Uterus (tissue), 2 donors: ENCODE data around the gene PIK3C2G.

ENCODE experiments used
- POLR2A ChIP-seq, 2 donors: fragments of 450-650 bp; IDR thresholded peaks; one replicate each; pipeline ENCODE4 v1.6.1; 2016; ENCODE audit warnings: antibody characterized with exemption in 2 of 2, mild to moderate bottlenecking in 1 of 2, moderate library complexity in 1 of 2
- TF ChIP-seq, protein P1 (sequence below), 4 experiments: fragments of 200-600 bp in 2 of 4; fragments of 450-650 bp in 2 of 4; sonication (generic) in 2 of 4; IDR thresholded peaks; one replicate each; pipeline ENCODE4 v1.5.1; 2016 to 2019; ENCODE audit warnings: antibody characterized with exemption in 4 of 4, mild to moderate bottlenecking in 2 of 4, moderate library complexity in 1 of 4

DNA sequence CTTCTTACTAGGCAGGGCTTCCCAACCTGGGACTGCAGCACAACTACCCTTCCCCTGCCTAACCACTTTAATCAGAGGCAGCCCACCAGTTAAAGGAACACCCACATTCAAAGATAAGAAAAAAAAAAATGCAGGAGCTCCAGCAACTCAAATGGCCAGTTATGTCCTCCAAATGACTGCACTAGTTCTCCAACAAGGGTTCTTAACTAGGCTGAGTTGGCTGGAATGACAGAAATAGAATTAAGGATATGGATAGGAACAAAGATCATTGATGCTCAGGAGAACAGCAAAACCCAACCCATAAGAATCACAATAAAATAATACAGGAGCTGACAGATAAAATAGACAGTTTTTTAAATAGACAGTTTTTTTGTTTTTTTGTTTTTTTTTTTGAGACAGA is 322.3 kb downstream of the PIK3C2G start:
- TF ChIP-seq, protein P1, sequence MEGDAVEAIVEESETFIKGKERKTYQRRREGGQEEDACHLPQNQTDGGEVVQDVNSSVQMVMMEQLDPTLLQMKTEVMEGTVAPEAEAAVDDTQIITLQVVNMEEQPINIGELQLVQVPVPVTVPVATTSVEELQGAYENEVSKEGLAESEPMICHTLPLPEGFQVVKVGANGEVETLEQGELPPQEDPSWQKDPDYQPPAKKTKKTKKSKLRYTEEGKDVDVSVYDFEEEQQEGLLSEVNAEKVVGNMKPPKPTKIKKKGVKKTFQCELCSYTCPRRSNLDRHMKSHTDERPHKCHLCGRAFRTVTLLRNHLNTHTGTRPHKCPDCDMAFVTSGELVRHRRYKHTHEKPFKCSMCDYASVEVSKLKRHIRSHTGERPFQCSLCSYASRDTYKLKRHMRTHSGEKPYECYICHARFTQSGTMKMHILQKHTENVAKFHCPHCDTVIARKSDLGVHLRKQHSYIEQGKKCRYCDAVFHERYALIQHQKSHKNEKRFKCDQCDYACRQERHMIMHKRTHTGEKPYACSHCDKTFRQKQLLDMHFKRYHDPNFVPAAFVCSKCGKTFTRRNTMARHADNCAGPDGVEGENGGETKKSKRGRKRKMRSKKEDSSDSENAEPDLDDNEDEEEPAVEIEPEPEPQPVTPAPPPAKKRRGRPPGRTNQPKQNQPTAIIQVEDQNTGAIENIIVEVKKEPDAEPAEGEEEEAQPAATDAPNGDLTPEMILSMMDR (IDR thresholded peaks at IDR 0.05): no peak
- no peak for TF ChIP-seq POLR2A (IDR thresholded peaks at IDR 0.05)
